ENCODE measurements around the gene GTF3A. TPM values are rescaled to one million over a fixed set of nuclear protein-coding genes. Genes with fewer than 3 reads are reported as not detected.

Gene GTF3A
- total and polyA plus RNA-seq, 2 of the 4 experiments (the other 2 are of a cell fraction) = 74.1 to 116 TPM

GRCh38 chr13:27432180-27432579 is 7.8 kb downstream of the GTF3A start:
- H3K56ac ChIP-seq (ENCODE audit: extremely low read depth, insufficient read depth, low read length) = no peak overlapping the region
- H3K4ac ChIP-seq (ENCODE audit: low read depth, low read length) = no peak overlapping the region
- no peak overlapping the region for H2BK5ac ChIP-seq (ENCODE audit: low read depth, low read length, poor library complexity, severe bottlenecking)
- no peak overlapping the region for H3K4me3 ChIP-seq (ENCODE audit: insufficient read depth, low read depth, low read length)
- no peaks in the 10 kb centered on the region for H3K27me3 ChIP-seq (ENCODE audit: control insufficient read depth, insufficient read depth, low read length)
- 80% methylated on average over 1 of the region's 3 CpGs; no CpG with 5 or more reads in 1 of the 2 experiments for WGBS, 2 experiments (ENCODE audit: extremely low coverage in 2 of 2, insufficient read length in 1 of 2)
- no peak overlapping the region for H4K5ac ChIP-seq (ENCODE audit: low read depth, low read length)
- H3K27ac ChIP-seq (ENCODE audit: insufficient read depth, low read length) = no peak overlapping the region
- no peaks in the 10 kb centered on the region for H4K20me1 ChIP-seq (ENCODE audit: insufficient read depth, low read length)
- dilution Hi-C loops (cut with HindIII; ENCODE audit: low sequenced_read_pairs, unreplicated experiment) = no loop called here
- no peak overlapping the region for H3K9ac ChIP-seq (ENCODE audit: low read depth, low read length)
- H3K36me3 ChIP-seq (ENCODE audit: control insufficient read depth, insufficient read depth, low read length) = peaks cover 32% of the 10 kb centered on the region
- peaks cover 0 to 24% of the 10 kb centered on the region in 2 experiments; a peak in 3 of 4 replicates for H3K79me1 ChIP-seq (ENCODE audit: low read depth in 1 of 2, low read length in 2 of 2)
- BruUV-seq (replicated peaks) = no TSS peak
- no peak overlapping the region for H2AK5ac ChIP-seq (ENCODE audit: low read depth, low read length)
- no peak overlapping the region for H3K18ac ChIP-seq (ENCODE audit: low read depth, low read length)
- CTCF ChIA-PET = no interaction called here
- POLR2A ChIA-PET (ENCODE audit: unreplicated experiment) = no interaction called here
- DNase-seq = no peak
- H3K23ac ChIP-seq (ENCODE audit: low read depth, low read length) = no peak overlapping the region
- intact Hi-C loops (cut with micrococcal nuclease) = no loop called here
- no peak overlapping the region for H2AK9ac ChIP-seq (replicated peaks; ENCODE audit: low read depth, low read length, poor library complexity)
- H4K8ac ChIP-seq (ENCODE audit: low read depth in 2 of 2, low read length in 2 of 2) = no peak overlapping the region
- H3K9me3 ChIP-seq (ENCODE audit: control insufficient read depth, insufficient read depth, low read length) = no peaks in the 10 kb centered on the region
- no peak overlapping the region for H2BK120ac ChIP-seq (ENCODE audit: low read depth, low read length)
- no peaks in the 10 kb centered on the region for H3K4me1 ChIP-seq (ENCODE audit: control insufficient read depth, insufficient read depth, low read length)
- H4K91ac ChIP-seq (ENCODE audit: insufficient read depth, low read depth, low read length) = no peak overlapping the region
- TF ChIP-seq MXI1 (IDR thresholded peaks at IDR 0.05; ENCODE audit: borderline replicate concordance, low read depth, low read length) (no peak), BHLHE40 (IDR thresholded peaks at IDR 0.05; ENCODE audit: low read depth, low read length) (no peak), CEBPB (IDR thresholded peaks at IDR 0.05; ENCODE audit: low read depth, low read length) (no peak), CTCF (conservative IDR thresholded peaks at IDR 0.05; ENCODE audit: low read depth, low read length) (no peak), MAFK (IDR thresholded peaks at IDR 0.05; ENCODE audit: low read depth, low read length) (no peak), RAD21 (IDR thresholded peaks at IDR 0.05; ENCODE audit: low read length) (no peak), CHD1 (IDR thresholded peaks at IDR 0.05; ENCODE audit: low read depth, low read length) (no peak), RFX5 (IDR thresholded peaks at IDR 0.05; ENCODE audit: low read depth, low read length) (no peak), NFE2L2 (IDR thresholded peaks at IDR 0.05; ENCODE audit: low read depth, low read length) (no peak), SMC3 (IDR thresholded peaks at IDR 0.05; ENCODE audit: low read depth, low read length) (no peak), FOS (IDR thresholded peaks at IDR 0.05; ENCODE audit: low read depth, low read length) (no peak), RCOR1 (IDR thresholded peaks at IDR 0.05; ENCODE audit: insufficient replicate concordance, low read length) (no peak)
- TF ChIP-seq, protein P1, sequence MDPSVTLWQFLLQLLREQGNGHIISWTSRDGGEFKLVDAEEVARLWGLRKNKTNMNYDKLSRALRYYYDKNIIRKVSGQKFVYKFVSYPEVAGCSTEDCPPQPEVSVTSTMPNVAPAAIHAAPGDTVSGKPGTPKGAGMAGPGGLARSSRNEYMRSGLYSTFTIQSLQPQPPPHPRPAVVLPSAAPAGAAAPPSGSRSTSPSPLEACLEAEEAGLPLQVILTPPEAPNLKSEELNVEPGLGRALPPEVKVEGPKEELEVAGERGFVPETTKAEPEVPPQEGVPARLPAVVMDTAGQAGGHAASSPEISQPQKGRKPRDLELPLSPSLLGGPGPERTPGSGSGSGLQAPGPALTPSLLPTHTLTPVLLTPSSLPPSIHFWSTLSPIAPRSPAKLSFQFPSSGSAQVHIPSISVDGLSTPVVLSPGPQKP (IDR thresholded peaks at IDR 0.05; ENCODE audit: borderline replicate concordance, low read depth, low read length) = no peak
- in situ Hi-C loops (cut with MboI; ENCODE audit: low sequenced_read_pairs) = no loop called here
- H2BK20ac ChIP-seq (ENCODE audit: low read depth, low read length) = no peak overlapping the region
- no peak for ATAC-seq (ENCODE audit: low read depth)
- H3K14ac ChIP-seq (replicated peaks; ENCODE audit: low read depth, low read length) = no peak overlapping the region
- no peak overlapping the region for H2AFZ ChIP-seq (replicated peaks; ENCODE audit: low read length, poor library complexity)
- peaks cover 2% of the 10 kb centered on the region; the same call in 1 of the 2 replicates for H3K9me1 ChIP-seq (ENCODE audit: insufficient read depth, low read length)
- H3K4me2 ChIP-seq (ENCODE audit: low read depth, low read length) = no peak overlapping the region
- H2BK15ac ChIP-seq (ENCODE audit: low read depth, low read length) = no peak overlapping the region

Data from IMR-90 (cell line).